Effector CD8-positive, alpha-beta T cell (primary cell): Measurements from ENCODE around the gene TRIM9.

Experiments
- DNase-seq: peaks from one replicate; lab custom pipeline; 2025; lab: John Stamatoyannopoulos, UW

The TRIM9 gene

DNA sequence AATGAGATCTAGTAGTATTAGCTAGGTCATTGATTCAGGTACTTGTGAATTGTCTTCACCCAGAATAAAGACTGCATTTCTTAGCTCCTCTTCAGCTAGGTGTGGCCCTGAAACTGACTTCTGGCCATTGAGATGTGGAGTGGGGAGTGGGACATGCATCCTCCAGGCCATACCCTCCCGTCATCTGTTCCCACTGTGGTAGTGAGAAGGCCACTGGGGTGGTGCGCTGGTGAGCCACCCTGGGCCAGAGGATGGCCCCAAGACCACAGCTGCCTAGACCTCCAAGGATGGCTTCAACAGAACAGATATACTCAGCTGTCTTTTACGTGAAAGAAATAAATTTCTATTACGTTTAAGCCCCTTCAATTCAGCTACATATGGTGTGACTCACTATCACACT lies 36.5 kb downstream of the TRIM9 start:
- DNase-seq, result no peak

DNA sequence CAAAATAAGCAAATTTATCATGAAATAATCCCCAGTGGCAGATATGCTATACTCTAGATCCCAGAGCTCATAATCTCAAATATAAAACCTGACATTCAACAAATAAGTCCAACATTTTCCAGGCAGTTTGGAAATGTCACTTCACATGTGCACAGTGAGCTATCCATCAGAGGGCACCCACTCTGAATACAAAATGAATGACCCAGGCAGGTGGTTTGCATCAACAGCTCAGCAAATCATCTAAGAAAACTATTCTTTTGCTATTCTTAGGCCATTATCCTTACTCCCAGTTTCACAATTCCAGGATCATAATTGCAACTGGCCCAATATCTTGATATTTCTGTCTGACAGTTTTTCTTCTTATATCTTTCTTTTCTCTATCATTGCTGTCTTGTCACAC lies 38.5 kb downstream of the TRIM9 start:
- no peak for DNase-seq

DNA sequence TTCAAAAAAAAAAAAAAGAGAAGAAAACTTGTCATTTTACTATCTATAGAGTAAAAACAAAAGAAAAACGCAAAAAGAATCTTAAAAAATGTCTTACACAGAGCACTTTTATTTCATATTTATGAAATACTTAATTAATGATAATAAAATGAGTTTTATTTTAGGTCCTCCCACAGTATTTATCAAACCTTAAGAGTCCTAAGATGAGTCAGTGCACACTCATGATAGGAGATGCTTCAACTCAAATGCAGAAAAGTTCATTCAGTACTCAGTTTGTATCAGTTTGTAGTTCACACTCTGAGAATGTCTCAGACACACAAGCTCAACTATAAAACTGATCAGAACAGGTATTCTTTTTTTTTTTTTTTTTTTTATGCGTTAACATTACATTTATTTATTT lies 41.7 kb downstream of the TRIM9 start:
- no peak for DNase-seq

DNA sequence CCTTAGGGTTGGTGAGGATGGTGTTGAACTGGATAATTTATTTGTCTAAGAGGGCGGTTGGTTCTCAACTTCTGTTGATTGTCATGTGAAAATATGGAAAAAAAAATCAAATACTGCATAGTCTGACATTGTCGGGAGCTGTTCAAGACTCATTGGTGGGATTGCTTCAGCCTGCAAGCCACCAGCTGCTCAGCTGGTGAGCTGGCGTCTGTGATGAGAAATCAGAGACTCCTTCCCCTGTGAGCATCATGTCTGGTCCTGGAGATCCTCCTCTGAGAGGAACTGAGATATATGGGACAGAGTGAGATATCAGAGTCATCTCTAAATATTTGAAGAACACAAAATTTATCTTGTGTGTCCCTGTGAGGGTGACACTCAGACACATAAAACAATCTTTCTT lies 49.9 kb downstream of the TRIM9 start:
- DNase-seq, result no peak

DNA sequence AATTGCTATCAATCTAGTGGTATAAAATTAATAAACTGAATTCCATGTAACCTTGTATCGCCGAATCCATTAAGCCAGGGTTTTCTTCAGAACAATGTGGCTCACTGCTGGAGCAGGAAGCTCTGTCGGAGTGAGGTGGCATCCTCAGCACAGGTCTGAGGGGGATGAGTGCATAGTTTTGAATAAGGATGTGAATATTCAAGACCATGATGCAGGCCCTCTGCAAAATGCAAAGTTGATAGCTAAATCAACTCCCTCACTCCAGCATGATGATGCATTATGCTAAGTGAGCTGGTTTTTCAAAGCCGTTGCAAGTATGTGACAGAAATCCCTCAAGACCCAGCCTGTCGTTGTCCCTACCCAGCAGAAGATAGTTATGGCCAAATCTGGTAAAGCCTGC lies 53.0 kb downstream of the TRIM9 start:
- DNase-seq, result no peak

DNA sequence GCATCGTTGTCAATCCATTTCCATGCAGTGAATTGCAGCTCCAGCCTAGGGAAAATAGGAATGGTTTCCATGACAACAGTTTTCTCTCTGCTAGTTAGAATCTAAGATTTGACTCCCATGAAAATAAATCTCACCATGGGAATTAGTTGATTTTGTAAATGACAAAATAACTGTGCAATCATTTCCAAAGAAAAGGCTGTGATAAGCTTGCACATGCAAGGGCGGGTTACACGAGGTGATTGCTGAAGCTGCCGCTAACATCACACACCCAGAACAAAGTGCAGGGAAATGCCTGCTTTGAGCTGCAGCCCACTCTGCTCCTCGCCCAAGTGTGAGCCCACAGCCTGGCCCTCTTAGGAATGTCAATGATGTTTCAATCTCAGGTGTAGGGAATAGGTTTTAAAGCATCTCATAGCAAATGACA lies 53.8 kb downstream of the TRIM9 start:
- DNase-seq, result no peak

DNA sequence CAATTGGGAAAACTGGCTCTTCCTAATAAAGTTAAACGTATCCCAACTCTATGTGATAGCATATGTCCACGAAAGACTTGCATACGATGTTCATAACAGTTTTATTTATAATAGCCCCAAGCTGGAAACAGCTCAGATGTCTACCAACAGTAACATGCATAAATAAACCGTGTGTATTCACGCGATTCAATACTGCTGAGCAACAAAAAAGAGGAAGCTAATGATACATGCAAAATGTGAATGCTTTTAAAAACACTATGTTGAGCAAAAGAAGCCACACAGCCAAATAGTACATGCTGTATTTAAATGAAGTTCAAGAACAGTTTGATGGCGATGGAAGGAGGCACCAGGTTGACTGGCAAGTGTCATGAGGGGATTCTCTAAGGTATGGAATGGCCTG lies 55.7 kb downstream of the TRIM9 start:
- DNase-seq, result no peak

DNA sequence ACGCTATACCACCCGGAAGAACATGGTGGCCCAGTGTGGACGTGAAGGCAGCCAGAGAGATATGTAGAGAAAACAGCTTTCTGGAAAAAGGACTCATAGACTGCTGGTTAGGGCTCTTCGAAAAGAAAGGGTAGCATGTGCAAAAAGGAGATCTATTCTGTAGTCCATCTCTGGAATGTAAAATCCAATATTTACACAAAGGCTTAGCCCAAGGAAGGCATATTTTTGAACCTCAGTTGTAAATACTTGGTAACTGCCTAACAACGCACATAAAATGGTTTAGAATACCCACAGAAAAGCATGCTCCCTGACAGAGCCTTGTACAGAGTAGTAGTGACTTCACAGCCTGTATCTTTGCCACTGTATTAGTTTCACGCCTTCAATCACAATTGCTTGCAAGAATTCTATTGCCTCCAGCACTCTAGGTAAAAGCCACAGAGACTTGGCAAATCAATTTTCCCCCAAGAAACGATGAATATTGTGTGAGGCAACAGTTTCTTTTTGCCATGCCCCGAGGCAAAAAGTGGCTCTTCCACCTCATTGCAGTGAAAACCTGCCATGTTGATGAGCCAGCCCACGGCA lies 59.2 kb downstream of the TRIM9 start:
- no peak for DNase-seq

DNA sequence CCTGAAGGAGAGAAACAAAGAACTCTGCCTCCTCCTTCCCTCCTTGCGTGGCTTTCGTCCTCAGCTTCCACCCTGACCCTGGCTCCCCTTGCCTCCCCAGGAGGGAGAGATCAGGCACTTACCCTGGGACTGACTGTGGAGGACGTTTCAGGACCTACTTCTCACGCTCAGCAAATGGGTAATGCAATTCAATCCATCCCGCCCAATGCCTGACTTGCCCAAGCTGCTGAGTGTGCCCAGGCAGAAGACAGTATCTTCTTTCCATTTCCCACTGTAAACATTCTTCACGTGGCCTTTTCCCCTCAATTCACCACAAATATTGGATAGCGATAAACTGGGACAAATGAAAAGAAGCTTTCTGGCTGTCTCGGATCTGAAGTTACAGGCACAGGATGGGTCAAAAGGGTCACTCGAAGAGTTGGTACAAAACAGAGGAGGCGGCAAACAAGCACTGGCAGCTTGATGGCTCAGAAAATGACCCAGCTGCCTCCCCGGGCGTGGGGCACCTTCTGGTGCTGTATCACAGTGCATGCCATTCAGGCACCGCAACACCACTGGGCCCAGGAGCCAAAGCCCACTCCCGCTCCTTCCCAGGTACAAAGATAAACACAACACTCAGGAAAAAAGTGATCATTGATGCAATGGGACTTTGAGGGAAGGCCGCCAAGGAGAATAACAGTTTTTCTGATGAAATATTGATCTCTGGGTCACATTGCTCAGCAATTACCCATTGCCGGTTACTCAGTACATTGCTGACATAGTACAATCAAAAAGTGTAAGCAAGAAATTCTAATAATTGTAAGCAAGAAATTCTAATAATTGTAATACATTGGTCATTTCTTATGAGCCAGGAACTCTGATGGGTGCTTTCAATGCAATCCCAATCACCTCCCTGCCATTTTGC lies 65.8 kb downstream of the TRIM9 start:
- DNase-seq, result no peak

DNA sequence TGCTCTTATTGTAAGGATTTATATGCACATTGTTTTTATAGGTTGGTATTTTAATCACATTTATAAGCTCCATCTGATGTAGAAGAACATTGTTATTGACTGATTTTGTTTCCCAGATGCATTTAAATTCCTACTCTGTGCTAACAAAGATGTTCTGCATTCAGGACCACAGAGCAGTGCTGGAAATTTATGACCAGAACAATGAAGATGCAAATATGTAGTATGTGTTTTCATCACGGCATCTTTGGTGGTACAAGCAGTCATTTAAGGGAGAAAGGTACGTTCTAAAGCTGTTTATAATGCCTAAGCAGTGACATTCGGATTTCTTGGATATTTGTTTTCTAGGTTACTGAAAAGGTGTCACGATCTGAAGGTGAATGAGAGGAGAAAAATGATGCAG lies 66.5 kb downstream of the TRIM9 start:
- no peak for DNase-seq

DNA sequence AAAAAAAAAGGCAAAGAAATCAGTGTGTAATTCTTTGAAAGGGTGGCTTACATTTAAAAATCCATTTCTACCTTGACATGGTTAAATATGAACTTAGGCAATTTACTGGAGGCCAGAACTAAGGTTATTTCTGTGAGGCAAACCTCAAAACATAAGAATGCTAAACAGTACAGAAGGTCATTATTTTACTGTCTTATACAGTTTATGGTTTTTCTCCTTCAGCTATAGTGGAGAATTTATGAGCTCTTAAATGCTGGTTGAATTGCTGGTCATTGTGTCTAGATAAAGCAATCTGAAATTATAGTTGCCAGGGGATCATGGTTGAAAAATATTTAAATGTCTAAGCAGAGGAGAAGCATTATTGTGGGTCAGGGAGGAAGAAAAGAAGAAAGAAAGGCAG lies 70.5 kb downstream of the TRIM9 start:
- DNase-seq, result no peak

DNA sequence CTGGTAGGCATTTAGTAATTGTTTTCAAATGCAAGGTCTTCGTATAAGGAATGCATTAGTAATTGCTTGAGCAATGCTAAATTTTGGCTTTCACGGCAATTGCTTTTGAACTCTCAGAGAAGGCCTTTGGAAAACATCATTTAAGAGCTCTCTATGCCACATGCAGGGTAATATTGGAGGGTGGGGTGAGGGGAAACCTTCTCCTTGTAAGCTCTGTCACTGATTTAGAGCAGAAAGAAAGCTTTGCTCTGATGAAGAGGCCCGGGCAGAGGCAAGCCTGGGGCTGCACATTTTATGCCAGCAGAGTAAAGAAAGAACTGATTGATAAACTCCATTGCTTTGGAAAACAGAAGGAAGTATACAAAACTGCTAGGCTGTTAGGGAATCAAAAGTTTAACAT lies 70.9 kb downstream of the TRIM9 start:
- no peak for DNase-seq

DNA sequence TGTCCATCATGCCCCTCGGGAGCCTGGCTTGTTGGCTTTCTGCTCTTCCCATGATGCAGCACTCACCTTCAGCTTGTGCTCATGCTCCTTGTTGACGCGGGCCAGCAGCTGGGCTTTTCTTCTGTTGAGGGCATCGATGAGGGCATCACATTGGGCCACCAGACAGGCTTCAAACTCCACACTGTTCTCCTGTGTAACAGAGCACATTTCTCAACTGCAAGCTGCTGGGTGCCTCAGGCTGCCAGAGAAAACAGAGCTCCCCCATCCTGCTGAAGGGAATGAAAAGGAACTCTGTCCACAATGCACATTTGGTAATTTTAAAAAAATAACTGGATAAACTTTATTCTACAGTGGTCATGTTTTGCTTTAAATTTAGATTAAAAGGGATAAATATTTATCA lies 72.1 kb downstream of the TRIM9 start:
- DNase-seq, result no peak

DNA sequence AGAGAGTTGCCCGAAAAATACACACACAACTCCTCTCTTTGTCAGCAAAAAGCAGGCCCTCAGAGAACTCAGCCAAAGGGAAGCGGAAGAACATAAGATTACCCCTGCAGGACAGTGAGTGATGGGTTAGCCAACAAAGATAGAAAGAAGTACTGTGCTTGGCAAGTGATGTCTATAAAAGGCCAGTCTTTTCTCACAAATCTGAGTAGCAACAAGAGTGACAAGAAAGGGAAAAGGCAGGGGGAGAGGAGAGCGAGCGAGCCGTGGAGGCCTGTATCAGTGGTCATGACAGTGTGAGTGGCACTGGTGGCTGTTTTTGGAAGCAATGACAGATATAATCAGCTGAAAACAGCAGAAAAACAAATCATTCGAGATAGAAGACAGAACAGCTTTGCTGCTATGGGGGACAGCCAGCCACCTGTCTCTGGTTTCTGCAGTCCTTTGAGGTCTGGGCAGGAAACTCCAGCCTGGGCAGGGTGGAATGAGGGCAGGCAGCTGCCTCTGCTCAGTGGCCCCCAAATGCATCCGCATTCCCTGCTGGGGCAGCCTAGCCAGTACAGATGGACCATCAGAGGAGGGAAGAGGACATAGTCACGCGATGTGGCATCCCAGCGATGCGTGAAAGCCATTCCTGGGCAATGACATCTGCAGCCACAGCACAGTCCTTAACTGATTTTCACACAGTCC lies 74.7 kb downstream of the TRIM9 start:
- no peak for DNase-seq

DNA sequence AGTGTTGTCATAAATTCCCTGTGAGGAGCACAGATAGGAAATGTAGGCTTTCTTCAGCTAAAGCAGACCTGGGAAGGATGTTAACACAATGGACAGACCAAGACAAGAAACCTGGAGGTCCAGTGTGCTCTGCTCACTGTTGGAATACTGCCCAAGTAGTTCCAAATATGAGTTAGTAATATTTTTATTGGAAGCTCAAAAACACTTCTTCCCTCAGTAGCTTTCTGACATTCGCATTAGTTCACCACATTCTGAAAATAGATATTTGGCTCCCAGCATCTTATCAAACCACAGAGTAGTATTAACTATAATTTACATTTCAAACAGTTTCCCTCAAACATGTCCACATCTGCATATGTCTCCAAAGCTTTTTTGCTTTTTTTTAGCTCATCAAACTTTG lies 75.8 kb downstream of the TRIM9 start:
- DNase-seq, result no peak

DNA sequence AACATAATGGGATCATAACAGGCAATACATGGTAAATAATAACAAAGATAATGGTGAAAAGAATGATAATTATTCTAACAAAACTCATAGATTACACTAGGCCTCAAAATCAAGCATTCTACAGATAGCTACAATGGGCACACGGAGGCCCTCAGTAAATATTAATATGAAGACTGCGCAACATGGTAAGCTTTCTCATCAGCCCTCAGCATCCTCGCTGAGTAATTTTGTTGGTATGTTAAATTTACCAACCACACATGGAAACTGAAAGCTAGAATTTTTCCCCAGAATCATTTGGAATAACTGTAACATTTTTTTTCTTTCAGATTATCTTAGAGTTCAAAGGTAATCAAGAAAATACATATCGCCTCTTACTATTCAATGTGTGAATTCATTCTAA lies 76.4 kb downstream of the TRIM9 start:
- DNase-seq, result no peak

DNA sequence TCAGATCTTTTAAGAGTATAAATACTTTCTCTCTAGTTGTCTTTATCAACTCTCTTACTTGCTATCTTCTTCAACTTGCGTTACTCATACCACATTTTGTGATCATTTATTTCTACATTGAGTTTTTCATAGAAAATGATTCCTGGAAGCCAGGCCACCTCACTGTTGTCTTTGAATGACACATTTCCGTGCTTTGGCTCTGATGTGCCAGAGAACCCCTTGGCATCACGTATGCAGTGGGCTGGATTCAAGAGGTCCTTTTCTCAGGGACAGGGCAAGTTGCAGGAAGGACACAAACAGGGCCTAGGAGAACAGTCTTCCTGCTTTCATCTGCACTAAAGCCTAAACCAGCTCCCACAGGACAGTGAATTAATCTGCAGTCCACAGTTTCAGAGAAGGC lies 80.3 kb downstream of the TRIM9 start:
- DNase-seq, result no peak

DNA sequence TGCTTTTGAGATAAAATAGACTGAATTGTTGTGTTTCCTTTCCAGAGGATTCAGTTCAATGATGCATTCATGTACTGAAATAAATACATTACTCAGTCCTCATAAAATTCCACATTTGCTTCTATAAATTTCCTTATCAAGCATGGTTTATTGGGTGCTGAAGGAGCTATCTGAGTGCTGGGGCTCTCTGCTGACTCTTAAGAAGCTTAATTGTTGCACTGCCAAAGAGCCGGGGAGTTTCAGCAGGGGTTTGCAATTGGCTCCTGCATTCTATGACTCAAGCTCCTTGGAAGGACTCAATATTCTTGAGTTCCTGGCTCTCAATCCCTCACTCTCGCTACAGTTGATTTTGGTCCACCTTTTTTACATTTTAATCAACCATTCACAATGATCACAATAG lies 80.8 kb downstream of the TRIM9 start:
- no peak for DNase-seq

DNA sequence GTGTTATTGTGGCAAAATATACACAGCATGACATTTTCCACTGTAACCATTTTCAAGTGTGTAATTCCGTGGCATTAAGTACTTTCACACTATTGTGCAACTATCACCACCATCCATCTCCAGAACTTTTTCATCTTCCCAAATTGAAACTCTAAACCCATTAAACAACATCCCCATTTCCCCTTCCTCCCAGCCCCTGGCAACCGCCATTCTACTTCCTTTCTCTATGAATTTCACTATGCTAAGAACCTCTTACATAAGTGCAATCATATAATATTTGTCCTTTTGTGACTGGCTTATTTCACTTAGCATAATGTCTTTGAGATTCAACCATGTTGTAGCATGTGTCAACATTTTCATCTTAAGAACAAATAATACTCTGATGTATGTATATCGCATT lies 82.8 kb downstream of the TRIM9 start:
- DNase-seq, result no peak

DNA sequence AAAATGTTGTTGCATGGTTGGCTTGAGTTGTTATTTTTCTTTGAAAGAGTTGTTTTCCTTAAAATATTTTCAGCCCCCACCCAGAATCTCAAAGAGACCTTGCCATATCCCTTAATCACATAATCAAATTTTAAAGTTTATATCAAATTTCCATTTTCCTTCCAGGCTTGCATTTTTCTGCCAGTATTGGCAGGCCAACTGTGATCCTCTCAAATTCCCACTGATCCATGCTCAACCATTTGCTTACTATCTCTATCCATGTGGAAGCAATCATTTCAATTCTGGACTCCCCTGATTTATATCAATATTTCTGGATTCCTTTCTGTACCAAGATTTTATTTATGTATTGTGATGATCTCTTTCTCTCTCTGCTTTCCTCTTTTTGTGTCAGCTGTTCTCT lies 86.5 kb downstream of the TRIM9 start:
- DNase-seq, result no peak

DNA sequence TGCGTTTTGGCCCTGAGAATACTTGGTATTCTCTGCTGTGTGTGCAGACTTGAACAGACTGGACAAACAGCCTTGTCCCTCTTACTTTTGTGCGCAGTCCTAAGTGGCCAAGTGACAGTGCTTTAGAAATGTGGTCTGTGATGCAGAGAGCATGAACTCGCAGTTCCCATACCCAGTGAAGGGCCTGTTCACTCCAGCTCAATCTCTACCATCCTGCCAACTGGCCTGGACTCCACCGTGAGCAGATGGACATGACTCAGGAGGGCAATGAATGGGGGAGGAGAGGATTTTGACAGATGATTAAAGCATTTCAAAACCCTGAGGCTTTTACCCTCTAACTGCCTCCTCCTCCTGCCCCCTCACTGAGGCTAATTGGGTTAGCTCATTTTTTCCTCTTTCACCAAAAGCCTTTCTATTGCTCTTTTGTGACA lies 88.1 kb downstream of the TRIM9 start:
- no peak for DNase-seq

DNA sequence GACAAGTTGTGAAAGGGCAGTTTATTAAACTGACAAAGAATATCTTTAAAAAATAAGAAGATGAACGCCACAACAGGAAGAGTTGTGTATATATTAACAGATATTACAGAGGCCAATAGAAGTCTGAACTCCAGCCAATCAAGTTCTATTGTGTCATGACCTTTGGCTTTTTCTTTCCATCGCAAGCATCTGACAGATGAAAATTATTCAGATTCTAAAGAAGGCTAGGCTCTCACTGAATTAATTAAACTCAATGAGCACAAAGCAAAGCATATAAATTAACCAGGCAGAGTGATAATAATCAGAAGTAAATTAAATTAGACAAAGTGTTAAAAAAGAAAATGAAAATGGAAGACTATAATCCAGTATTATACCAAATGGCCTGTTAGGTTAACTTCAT lies 88.6 kb downstream of the TRIM9 start:
- no peak for DNase-seq
